ENCODE results near the gene GH1. TPM values are rescaled to one million over a fixed set of nuclear protein-coding genes. Genes with fewer than 3 reads are reported as not detected.
"Not testable (repeated sequence)": the region's sequence is repeated elsewhere in the genome, so short reads cannot be mapped to it uniquely, and the experiment has no call there.

Gene GH1
- total RNA-seq, 1 experiment from 2014 or later: not detected

DNA sequence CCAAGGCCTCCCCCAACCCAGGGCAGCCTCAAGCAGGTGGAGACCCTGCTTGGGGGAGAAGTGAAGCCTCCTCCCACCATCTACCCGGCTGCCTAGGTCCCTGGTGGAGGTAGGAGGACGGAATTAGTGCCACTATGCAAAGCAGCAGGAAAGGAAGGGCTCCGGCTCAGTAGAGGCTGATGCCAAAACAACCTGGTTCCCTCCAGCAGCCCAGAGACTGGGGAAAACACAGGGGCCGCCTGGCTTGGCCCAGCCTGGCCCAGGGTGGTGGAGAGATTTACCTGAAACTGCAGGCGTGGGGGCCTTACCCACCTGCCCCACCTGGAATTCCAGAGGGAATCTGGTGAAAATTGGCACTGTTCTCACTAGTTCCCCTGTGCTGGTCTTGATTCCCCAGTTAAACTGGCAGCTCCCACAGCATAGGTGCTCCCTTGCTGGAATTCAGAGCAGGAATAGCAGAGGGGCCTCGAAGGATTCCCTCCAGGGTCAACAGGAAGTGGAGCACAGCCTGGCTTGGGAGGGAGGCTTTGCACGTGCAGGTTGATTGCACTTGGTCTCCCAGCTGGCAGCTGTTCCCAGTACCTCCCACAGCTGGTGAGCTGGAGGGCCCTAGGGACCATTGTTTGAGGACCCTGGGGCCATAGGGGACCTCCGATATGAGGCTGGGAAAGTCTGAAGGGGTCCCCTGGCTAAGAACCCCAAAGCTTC lies 9.0 kb upstream of the GH1 start:
- POLR2A ChIA-PET: no interaction called here
- DNase-seq (ENCODE audit: unreplicated experiment): no peak

DNA sequence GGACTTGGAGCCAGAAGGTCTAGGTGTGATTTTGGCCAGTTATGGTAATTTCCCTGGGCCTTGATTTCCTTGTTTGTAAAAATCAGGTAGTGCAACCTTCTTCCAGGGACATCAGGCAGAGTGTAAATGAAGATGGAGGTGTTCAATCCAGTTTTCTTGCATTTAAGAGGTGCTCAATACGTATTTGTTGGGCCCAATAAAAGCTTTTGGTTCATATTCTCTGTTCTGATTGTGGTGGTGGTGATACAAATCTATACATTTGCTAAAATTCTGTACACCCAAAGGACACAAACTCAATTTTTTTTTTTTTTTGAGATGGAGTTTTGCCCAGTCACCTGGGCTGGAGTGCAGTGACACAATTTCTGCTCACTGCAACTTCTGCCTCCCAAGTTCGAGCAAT lies 7.5 kb upstream of the GH1 start:
- BruUV-seq (replicated peaks): no TSS peak
- CTCF ChIA-PET: interaction anchor here (0.6 to 1.4 kb wide), 3 partner anchors 10 to 24 kb away, joined by 3 to 4 read pairs (median 4); no protein-coding TSS in a partner anchor
- H3K4me1 Mint-ChIP-seq (ENCODE audit: insufficient read depth, unreplicated experiment): no peaks in the 10 kb centered on the region

More for the DNA sequence above, 9.0 kb upstream of the GH1 start:
- Mint-ChIP-seq H3K4me3 (ENCODE audit: unreplicated experiment) (no peak overlapping the region), H3K27ac (ENCODE audit: low read depth, unreplicated experiment) (no peak overlapping the region), H3K4me1 (ENCODE audit: insufficient read depth, unreplicated experiment) (no peaks in the 10 kb centered on the region), H3K27me3 (ENCODE audit: insufficient read depth, unreplicated experiment) (no peaks in the 10 kb centered on the region), H3K9me3 (ENCODE audit: unreplicated experiment) (no peaks in the 10 kb centered on the region), H3K36me3 (ENCODE audit: insufficient read depth, unreplicated experiment) (no peaks in the 10 kb centered on the region)
- TF ChIP-seq, protein P1, sequence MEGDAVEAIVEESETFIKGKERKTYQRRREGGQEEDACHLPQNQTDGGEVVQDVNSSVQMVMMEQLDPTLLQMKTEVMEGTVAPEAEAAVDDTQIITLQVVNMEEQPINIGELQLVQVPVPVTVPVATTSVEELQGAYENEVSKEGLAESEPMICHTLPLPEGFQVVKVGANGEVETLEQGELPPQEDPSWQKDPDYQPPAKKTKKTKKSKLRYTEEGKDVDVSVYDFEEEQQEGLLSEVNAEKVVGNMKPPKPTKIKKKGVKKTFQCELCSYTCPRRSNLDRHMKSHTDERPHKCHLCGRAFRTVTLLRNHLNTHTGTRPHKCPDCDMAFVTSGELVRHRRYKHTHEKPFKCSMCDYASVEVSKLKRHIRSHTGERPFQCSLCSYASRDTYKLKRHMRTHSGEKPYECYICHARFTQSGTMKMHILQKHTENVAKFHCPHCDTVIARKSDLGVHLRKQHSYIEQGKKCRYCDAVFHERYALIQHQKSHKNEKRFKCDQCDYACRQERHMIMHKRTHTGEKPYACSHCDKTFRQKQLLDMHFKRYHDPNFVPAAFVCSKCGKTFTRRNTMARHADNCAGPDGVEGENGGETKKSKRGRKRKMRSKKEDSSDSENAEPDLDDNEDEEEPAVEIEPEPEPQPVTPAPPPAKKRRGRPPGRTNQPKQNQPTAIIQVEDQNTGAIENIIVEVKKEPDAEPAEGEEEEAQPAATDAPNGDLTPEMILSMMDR (IDR thresholded peaks at IDR 0.05; ENCODE audit: unreplicated experiment): no peak
- no TSS peak for BruUV-seq (replicated peaks)
- intact Hi-C loops (cut with micrococcal nuclease): no loop called here
- CTCF ChIA-PET: interaction anchor here (0.8 to 2.4 kb wide), 2 partner anchors 9 to 63 kb away, joined by 3 to 18 read pairs; partner anchors contain the start of gene GH1

DNA sequence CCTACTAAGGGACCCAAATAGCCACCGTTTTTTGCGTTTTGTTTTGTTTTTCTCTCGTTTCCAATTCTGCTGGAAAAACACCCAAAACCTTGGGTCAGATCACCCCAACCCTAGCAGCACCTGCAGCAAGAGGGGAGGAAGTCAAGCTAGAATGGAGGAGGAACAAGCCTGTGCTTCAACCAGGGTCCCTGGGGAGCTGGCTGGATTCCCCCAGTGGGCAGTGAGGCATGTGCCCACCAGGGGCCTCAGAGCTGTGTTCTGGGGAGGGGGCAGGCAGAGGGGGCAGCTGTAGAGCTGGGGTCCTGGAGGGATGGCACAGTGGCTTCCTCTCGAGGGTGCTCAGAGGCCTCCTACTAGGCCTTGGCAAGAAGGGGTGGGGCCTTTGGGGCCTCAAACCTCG lies 7.0 kb upstream of the GH1 start:
- CTCF ChIA-PET: interaction anchor here (0.6 to 1.4 kb wide), 2 partner anchors 12 to 23 kb away, joined by 3 to 4 read pairs; no protein-coding TSS in a partner anchor

More for the DNA sequence above, 7.5 kb upstream of the GH1 start:
- intact Hi-C loops (cut with micrococcal nuclease): no loop called here
- H3K27me3 Mint-ChIP-seq (ENCODE audit: insufficient read depth, unreplicated experiment): no peaks in the 10 kb centered on the region
- no peak overlapping the region for H3K4me3 Mint-ChIP-seq (ENCODE audit: unreplicated experiment)
- no peak overlapping the region for H3K27ac Mint-ChIP-seq (ENCODE audit: low read depth, unreplicated experiment)
- POLR2A ChIA-PET: no interaction called here
- TF ChIP-seq, protein P1 (IDR thresholded peaks at IDR 0.05; ENCODE audit: unreplicated experiment): no peak
- no peaks in the 10 kb centered on the region for H3K36me3 Mint-ChIP-seq (ENCODE audit: insufficient read depth, unreplicated experiment)
- no peak for DNase-seq (ENCODE audit: unreplicated experiment)
- H3K9me3 Mint-ChIP-seq (ENCODE audit: unreplicated experiment): no peaks in the 10 kb centered on the region

DNA sequence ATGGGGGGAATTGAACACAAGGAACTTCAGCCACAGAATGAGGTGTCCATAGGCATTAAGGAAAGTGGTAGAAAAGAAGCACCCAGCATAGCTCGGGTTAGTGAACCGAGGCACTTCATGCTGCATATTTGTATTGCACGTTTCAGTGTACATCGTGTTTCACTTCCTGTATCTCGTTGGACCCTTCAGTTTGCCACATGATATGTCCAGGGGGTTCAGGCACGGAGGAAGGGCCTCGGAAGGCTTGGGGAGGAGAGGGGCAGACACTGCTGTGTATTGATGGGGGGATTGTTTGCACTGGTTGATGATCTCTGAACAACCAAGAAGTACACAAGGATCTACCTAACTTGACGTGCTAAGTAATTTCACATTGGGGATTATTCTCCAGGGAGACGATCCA lies 3.8 kb upstream of the GH1 start:
- H3K4me1 Mint-ChIP-seq (ENCODE audit: insufficient read depth, unreplicated experiment); H3K9me3 Mint-ChIP-seq (ENCODE audit: unreplicated experiment); H3K4me3 Mint-ChIP-seq (ENCODE audit: unreplicated experiment); H3K27me3 Mint-ChIP-seq (ENCODE audit: insufficient read depth, unreplicated experiment); H3K36me3 Mint-ChIP-seq (ENCODE audit: insufficient read depth, unreplicated experiment); BruUV-seq (replicated peaks); H3K27ac Mint-ChIP-seq (ENCODE audit: low read depth, unreplicated experiment); POLR2A ChIA-PET; DNase-seq (ENCODE audit: unreplicated experiment); intact Hi-C loops (cut with micrococcal nuclease): not testable (repeated sequence)
- CTCF ChIA-PET: interaction anchor here (0.7 to 1.0 kb wide), 2 partner anchors 12 to 152 kb away, joined by 3 to 5 read pairs; partner anchors contain the start of gene CSHL1

More for the DNA sequence above, 7.0 kb upstream of the GH1 start:
- Mint-ChIP-seq H3K4me1 (ENCODE audit: insufficient read depth, unreplicated experiment) (no peaks in the 10 kb centered on the region), H3K27me3 (ENCODE audit: insufficient read depth, unreplicated experiment) (no peaks in the 10 kb centered on the region), H3K36me3 (ENCODE audit: insufficient read depth, unreplicated experiment) (no peaks in the 10 kb centered on the region), H3K4me3 (ENCODE audit: unreplicated experiment) (no peak overlapping the region), H3K27ac (ENCODE audit: low read depth, unreplicated experiment) (no peak overlapping the region), H3K9me3 (ENCODE audit: unreplicated experiment) (no peaks in the 10 kb centered on the region)
- no TSS peak for BruUV-seq (replicated peaks)
- DNase-seq (ENCODE audit: unreplicated experiment): no peak
- TF ChIP-seq, protein P1 (IDR thresholded peaks at IDR 0.05; ENCODE audit: unreplicated experiment): no peak
- POLR2A ChIA-PET: no interaction called here
- intact Hi-C loops (cut with micrococcal nuclease): no loop called here

DNA sequence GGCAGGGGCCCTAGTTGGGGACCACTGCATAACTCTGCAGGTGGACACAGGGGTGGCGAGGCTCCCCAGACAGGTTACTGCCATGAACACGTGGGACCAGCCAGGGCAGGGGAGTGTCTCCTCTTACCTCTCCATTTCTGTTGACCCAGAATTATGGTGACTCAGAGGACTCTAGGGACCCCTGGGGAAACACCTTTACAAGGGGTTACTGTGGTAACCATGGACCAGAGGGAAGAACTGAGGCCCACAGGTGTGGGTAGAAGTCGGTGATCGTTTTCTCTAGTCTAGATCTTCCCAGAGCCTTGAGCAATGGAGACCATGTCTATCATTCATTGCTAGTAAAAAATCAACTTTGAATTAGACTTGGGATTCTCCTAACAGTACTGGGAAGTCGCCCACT lies 2.1 kb upstream of the GH1 start:
- DNase-seq (ENCODE audit: unreplicated experiment); H3K36me3 Mint-ChIP-seq (ENCODE audit: insufficient read depth, unreplicated experiment); H3K9me3 Mint-ChIP-seq (ENCODE audit: unreplicated experiment); H3K27ac Mint-ChIP-seq (ENCODE audit: low read depth, unreplicated experiment); BruUV-seq (replicated peaks); H3K4me1 Mint-ChIP-seq (ENCODE audit: insufficient read depth, unreplicated experiment); POLR2A ChIA-PET; H3K4me3 Mint-ChIP-seq (ENCODE audit: unreplicated experiment); H3K27me3 Mint-ChIP-seq (ENCODE audit: insufficient read depth, unreplicated experiment); intact Hi-C loops (cut with micrococcal nuclease): not testable (repeated sequence)
- CTCF ChIA-PET: interaction anchor here (2.7 to 3.6 kb wide), 4 partner anchors 12 to 212 kb away, joined by 20 to 63 read pairs (median 27); partner anchors contain the start of gene CD79B

DNA sequence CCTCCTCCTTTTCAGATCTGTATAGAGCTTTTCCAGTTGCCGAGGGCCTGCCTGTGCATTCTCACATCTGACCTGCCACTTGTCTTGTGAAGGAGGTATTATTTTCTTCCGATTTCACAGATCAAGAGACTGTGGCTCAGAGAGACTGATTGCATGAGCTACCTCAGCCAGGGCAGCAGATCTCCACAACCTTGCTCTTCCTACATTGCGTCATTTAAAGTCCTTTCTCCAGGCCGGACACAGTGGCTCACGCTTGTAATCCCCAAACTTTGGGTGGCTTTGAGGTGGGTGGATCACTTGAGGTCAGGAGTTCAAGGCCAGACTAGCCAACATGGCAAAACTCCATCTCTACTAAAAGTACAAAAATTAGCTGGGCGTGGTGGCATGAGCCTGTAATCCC lies 1.4 kb upstream of the GH1 start:
- BruUV-seq (replicated peaks); POLR2A ChIA-PET; intact Hi-C loops (cut with micrococcal nuclease): not testable (repeated sequence)

More for the DNA sequence above, 1.4 kb upstream of the GH1 start:
- H3K27me3 Mint-ChIP-seq (ENCODE audit: insufficient read depth, unreplicated experiment): peaks cover 13% of the 10 kb centered on the region
- CTCF ChIA-PET: interaction anchor here (0.6 to 5.0 kb wide), 35 partner anchors 9 to 1946 kb away, joined by 3 to 63 read pairs (median 4); partner anchors contain the start of genes CD79B, CSHL1 and ICAM2
- H3K36me3 Mint-ChIP-seq (ENCODE audit: insufficient read depth, unreplicated experiment); H3K27ac Mint-ChIP-seq (ENCODE audit: low read depth, unreplicated experiment); H3K9me3 Mint-ChIP-seq (ENCODE audit: unreplicated experiment); H3K4me3 Mint-ChIP-seq (ENCODE audit: unreplicated experiment); DNase-seq (ENCODE audit: unreplicated experiment); H3K4me1 Mint-ChIP-seq (ENCODE audit: insufficient read depth, unreplicated experiment): not testable (repeated sequence)

Data from MCF 10A (cell line).